GM19463 (cell line): ENCODE results near the gene OR1J2.
"Not testable (repeated sequence)": the region's sequence is repeated elsewhere in the genome, so short reads cannot be mapped to it uniquely, and the experiment has no call there.

Experiments
- ATAC-seq: cut with Tn5 transposase; IDR thresholded peaks from one replicate; pipeline ENCODE4 v1.9.1; 2021; ENCODE audit warnings: mild to moderate bottlenecking, moderate library complexity; ENCODE audit not compliant: unreplicated experiment

The OR1J2 gene

GRCh38 chr9:122510502-122510901 is at the start of gene OR1J2:
TSS of gene OR1J2 (plus strand) at chr9:122510802. CDS start at chr9:122510802, 0 bp downstream.
- ATAC-seq, result no peak

GRCh38 chr9:122463828-122464632 is 46.6 kb upstream of the OR1J2 start:
- ATAC-seq, result peak; percentile 87

- ATAC-seq, result peak; percentile 40
Observed at GRCh38 chr9:122464633-122465567, 45.7 kb upstream of the OR1J2 start.

- ATAC-seq, result no peak
Observed at GRCh38 chr9:122466456-122466855, 44.1 kb upstream of the OR1J2 start.

GRCh38 chr9:122468735-122469134 is 41.9 kb upstream of the OR1J2 start:
- ATAC-seq, result no peak

GRCh38 chr9:122474561-122474960 is 36.0 kb upstream of the OR1J2 start:
- no peak for ATAC-seq

- ATAC-seq, result no peak
Observed at GRCh38 chr9:122475717-122476116, 34.9 kb upstream of the OR1J2 start.

GRCh38 chr9:122477346-122477745 is 33.3 kb upstream of the OR1J2 start:
- ATAC-seq, result no peak

- no peak for ATAC-seq
Observed at GRCh38 chr9:122477826-122478225, 32.8 kb upstream of the OR1J2 start, which contains the start of gene OR1J1. TSS of gene OR1J1 (minus strand) at chr9:122477926. CDS start at chr9:122477926, 0 bp downstream.

GRCh38 chr9:122479062-122479461 is 31.5 kb upstream of the OR1J2 start:
- no peak for ATAC-seq

GRCh38 chr9:122498883-122499288 is 11.7 kb upstream of the OR1J2 start:
- no peak for ATAC-seq

- no peak for ATAC-seq
Observed at GRCh38 chr9:122506964-122507363, 3.6 kb upstream of the OR1J2 start.

GRCh38 chr9:122518226-122518625 is 7.6 kb downstream of the OR1J2 start:
- ATAC-seq, result no peak

- no peak for ATAC-seq
Observed at GRCh38 chr9:122518841-122519240, 8.2 kb downstream of the OR1J2 start, which contains the start of gene OR1J4. TSS of gene OR1J4 (plus strand) at chr9:122519141. CDS start at chr9:122519141, 0 bp downstream.

- ATAC-seq, result no peak
Observed at GRCh38 chr9:122519376-122519775, 8.8 kb downstream of the OR1J2 start.

- no peak for ATAC-seq
Observed at GRCh38 chr9:122526602-122527001, 16.0 kb downstream of the OR1J2 start.

GRCh38 chr9:122527193-122527592 is 16.6 kb downstream of the OR1J2 start, which contains the start of gene OR1N1:
TSS of gene OR1N1 (minus strand) at chr9:122527293. CDS start at chr9:122527293, 0 bp downstream.
- no peak for ATAC-seq

GRCh38 chr9:122531157-122531556 is 20.6 kb downstream of the OR1J2 start:
- ATAC-seq, result not testable (repeated sequence)

- ATAC-seq, result no peak
Observed at GRCh38 chr9:122536134-122536533, 25.5 kb downstream of the OR1J2 start.

- not testable (repeated sequence) for ATAC-seq
Observed at GRCh38 chr9:122537066-122537465, 26.5 kb downstream of the OR1J2 start.

GRCh38 chr9:122538757-122539156 is 28.2 kb downstream of the OR1J2 start:
- no peak for ATAC-seq
